ENCODE data around the gene RPL10A. TPM values are rescaled to one million over a fixed set of nuclear protein-coding genes. Genes with fewer than 3 reads are reported as not detected.
A peak's percentile ranks its signal among the peaks of the same experiment; 100 is the strongest.

RPL10A gene
- polyA plus RNA-seq, 1 donor (not counting 4 experiments of a cell fraction or from before 2014, with no cell fraction given): 2,462 TPM

DNA sequence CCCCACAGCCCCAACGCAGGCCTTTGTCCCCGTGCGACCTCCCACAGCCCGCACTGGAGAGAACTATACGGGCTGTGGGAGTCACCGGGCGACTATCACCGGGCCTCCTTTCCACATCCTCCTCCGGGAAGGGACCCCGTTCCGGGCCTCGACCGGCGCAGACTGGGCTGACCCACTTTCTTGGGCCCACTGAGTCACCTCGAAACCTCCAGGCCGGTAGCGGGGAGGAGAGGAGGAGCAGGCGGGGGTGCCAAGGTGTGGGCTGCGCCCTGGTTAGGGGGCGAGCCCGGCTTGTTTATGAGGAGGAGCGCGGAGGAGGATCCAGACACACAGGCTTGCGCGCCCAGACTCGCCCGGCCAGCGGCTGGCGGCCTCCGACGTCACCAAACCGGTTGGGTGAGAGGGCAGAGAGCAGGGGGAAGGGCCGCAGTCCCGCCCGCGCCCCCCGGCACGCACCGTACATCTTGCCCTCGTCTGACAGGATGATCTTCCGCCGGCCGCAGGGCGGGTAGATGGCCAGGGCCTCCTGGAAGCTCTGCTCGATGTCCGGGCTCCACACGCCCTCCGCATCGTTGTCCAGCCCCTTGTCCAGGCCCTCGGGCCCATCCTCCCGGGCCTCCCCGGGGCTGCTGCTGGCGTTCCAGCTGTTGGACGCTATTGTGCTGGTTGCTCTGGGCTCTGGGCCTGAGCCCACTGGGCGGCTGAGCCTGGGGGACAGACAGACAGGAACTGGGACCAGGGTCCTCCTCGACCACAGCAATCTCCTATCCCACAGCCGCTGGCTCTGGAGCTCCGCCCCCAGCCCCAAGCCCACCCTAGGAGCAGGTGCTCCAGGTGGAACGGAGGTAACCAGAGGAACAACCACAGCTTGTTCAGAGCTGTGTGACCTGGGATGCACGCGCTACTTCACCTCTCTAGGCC, 18.1 kb downstream of the RPL10A start:
- H3K27me3 ChIP-seq (ENCODE audit: control insufficient read depth, extremely low read depth, insufficient read depth, low read length): no peaks in the 10 kb centered on the region
- H3K9ac ChIP-seq (ENCODE audit: control insufficient read depth, extremely low read depth, insufficient read depth, low read length): peak overlapping the region; percentile 96
- FAIRE-seq: peak; percentile 36
- peak; percentile 90 for DNase-seq (ENCODE audit: low read depth, low spot score)
- no peaks in the 10 kb centered on the region for H3K9me1 ChIP-seq (ENCODE audit: control insufficient read depth, extremely low read depth, insufficient read depth, low read length)
- H3K9me3 ChIP-seq (ENCODE audit: control insufficient read depth, low read depth, low read length): no peaks in the 10 kb centered on the region
- peaks cover 12% of the 10 kb centered on the region for H3K79me2 ChIP-seq (ENCODE audit: control insufficient read depth, insufficient read depth, low read length)
- peak overlapping the region; percentile 13 to 62 (median 56) for H3K4me3 ChIP-seq (ENCODE audit: control insufficient read depth in 2 of 3, extremely low read depth in 1 of 3, insufficient read depth in 2 of 3, low read depth in 1 of 3, low read length in 3 of 3)
- TF ChIP-seq EZH2 (IDR thresholded peaks at IDR 0.05; ENCODE audit: low read length): no peak
- H4K20me1 ChIP-seq (ENCODE audit: control insufficient read depth, extremely low read depth, insufficient read depth, low read length): no peaks in the 10 kb centered on the region
- peak overlapping the region; percentile 52 for H2AFZ ChIP-seq (ENCODE audit: control insufficient read depth, low read length)
- peak overlapping the region; percentile 93 for H3K4me2 ChIP-seq (ENCODE audit: control insufficient read depth, extremely low read depth, insufficient read depth, low read depth, low read length)
- H3K36me3 ChIP-seq (ENCODE audit: control insufficient read depth in 2 of 2, extremely low read depth in 1 of 2, insufficient read depth in 2 of 2, low read length in 2 of 2): peaks cover 0 to 4% of the 10 kb centered on the region in 2 experiments
- H3K4me1 ChIP-seq (ENCODE audit: control insufficient read depth, extremely low read depth, insufficient read depth, low read length): peaks cover 64% of the 10 kb centered on the region
- H3K27ac ChIP-seq (ENCODE audit: control insufficient read depth, insufficient read depth, low read length): peak overlapping the region; percentile 99
- dilution Hi-C loops (cut with MboI; ENCODE audit: extremely low pct_ligation_motif_present, low sequenced_read_pairs): no loop called here

GRCh38 chr6:35487658-35488516, 19.7 kb downstream of the RPL10A start:
- no peaks in the 10 kb centered on the region for H3K36me3 ChIP-seq (ENCODE audit: control insufficient read depth in 2 of 2, extremely low read depth in 1 of 2, insufficient read depth in 2 of 2, low read length in 2 of 2)
- H3K9ac ChIP-seq (ENCODE audit: control insufficient read depth, extremely low read depth, insufficient read depth, low read length): peak overlapping the region; percentile 52
- H3K9me3 ChIP-seq (ENCODE audit: control insufficient read depth, low read depth, low read length): no peaks in the 10 kb centered on the region
- H3K4me3 ChIP-seq (ENCODE audit: control insufficient read depth in 2 of 3, extremely low read depth in 1 of 3, insufficient read depth in 2 of 3, low read depth in 1 of 3, low read length in 3 of 3): peak overlapping the region in 1 of 3 experiments; percentile 2
- H3K27ac ChIP-seq (ENCODE audit: control insufficient read depth, insufficient read depth, low read length): peak overlapping the region; percentile 99
- no peak overlapping the region for H2AFZ ChIP-seq (ENCODE audit: control insufficient read depth, low read length)
- H3K27me3 ChIP-seq (ENCODE audit: control insufficient read depth, extremely low read depth, insufficient read depth, low read length): no peaks in the 10 kb centered on the region
- peaks cover 68% of the 10 kb centered on the region for H3K4me1 ChIP-seq (ENCODE audit: control insufficient read depth, extremely low read depth, insufficient read depth, low read length)
- DNase-seq (ENCODE audit: low read depth, low spot score): no peak
- TF ChIP-seq, protein P1, sequence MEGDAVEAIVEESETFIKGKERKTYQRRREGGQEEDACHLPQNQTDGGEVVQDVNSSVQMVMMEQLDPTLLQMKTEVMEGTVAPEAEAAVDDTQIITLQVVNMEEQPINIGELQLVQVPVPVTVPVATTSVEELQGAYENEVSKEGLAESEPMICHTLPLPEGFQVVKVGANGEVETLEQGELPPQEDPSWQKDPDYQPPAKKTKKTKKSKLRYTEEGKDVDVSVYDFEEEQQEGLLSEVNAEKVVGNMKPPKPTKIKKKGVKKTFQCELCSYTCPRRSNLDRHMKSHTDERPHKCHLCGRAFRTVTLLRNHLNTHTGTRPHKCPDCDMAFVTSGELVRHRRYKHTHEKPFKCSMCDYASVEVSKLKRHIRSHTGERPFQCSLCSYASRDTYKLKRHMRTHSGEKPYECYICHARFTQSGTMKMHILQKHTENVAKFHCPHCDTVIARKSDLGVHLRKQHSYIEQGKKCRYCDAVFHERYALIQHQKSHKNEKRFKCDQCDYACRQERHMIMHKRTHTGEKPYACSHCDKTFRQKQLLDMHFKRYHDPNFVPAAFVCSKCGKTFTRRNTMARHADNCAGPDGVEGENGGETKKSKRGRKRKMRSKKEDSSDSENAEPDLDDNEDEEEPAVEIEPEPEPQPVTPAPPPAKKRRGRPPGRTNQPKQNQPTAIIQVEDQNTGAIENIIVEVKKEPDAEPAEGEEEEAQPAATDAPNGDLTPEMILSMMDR (optimal IDR thresholded peaks at IDR 0.05 in 1 of 3, IDR thresholded peaks at IDR 0.05 in 1 of 3, conservative IDR thresholded peaks at IDR 0.05 in 1 of 3; ENCODE audit: extremely low read depth in 1 of 3, insufficient read depth in 2 of 3, low read length in 3 of 3): no peak
- no peak for TF ChIP-seq EZH2 (IDR thresholded peaks at IDR 0.05; ENCODE audit: low read length)
- peak; percentile 29 for FAIRE-seq
- dilution Hi-C loops (cut with MboI; ENCODE audit: extremely low pct_ligation_motif_present, low sequenced_read_pairs): no loop called here
- peaks cover 20% of the 10 kb centered on the region for H3K79me2 ChIP-seq (ENCODE audit: control insufficient read depth, insufficient read depth, low read length)
- H4K20me1 ChIP-seq (ENCODE audit: control insufficient read depth, extremely low read depth, insufficient read depth, low read length): no peaks in the 10 kb centered on the region
- H3K9me1 ChIP-seq (ENCODE audit: control insufficient read depth, extremely low read depth, insufficient read depth, low read length): no peaks in the 10 kb centered on the region
- H3K4me2 ChIP-seq (ENCODE audit: control insufficient read depth, extremely low read depth, insufficient read depth, low read depth, low read length): peak overlapping the region; percentile 56
